Fibroblast of the aortic adventitia (primary cell): ENCODE results near the gene CDH23. TPM values are rescaled to one million over a fixed set of nuclear protein-coding genes. Genes with fewer than 3 reads are reported as not detected.

ENCODE experiments used
- DNase-seq: peaks from one replicate; pipeline ENCODE4 v3.0.0-alpha.2; 2010; ENCODE audit warnings: low read depth
- H3K4me3 ChIP-seq: 2 replicates; pipeline ENCODE4 v1.5.1; 2011; ENCODE audit warnings: low read depth, mild to moderate bottlenecking, control low read depth, low read length, moderate library complexity
- CTCF ChIP-seq: IDR thresholded peaks from 2 replicates; pipeline ENCODE4 v1.5.1; 2011; ENCODE audit warnings: mild to moderate bottlenecking, low read length, control low read depth, inconsistent platforms; ENCODE audit not compliant: insufficient read depth
- total RNA-seq: library from RNA; depleted of rRNA; stranded (reverse); fragments of >200 nt; gene quantifications from 2 replicates; pipeline ENCODE4 v1.2.3, GENCODE V29; 2012; ENCODE audit warnings: low replicate concordance

CDH23 gene
- total RNA-seq, 1 donor, result 0.27 TPM

- DNase-seq, result no peak
- H3K4me3 ChIP-seq, result no peak overlapping the region
- no peak for TF ChIP-seq CTCF
These were observed 301.4 kb downstream of the CDH23 start for GRCh38 chr10:71697938-71698709.

- no peak for TF ChIP-seq CTCF
- H3K4me3 ChIP-seq, result no peak overlapping the region
- DNase-seq, result no peak
These were observed 302.0 kb downstream of the CDH23 start for GRCh38 chr10:71698737-71699136.

- H3K4me3 ChIP-seq, result no peak overlapping the region
- no peak for TF ChIP-seq CTCF
- DNase-seq, result no peak
These were observed 304.1 kb downstream of the CDH23 start for GRCh38 chr10:71700731-71701368.

- TF ChIP-seq CTCF, result no peak
- no peak overlapping the region for H3K4me3 ChIP-seq
- DNase-seq, result no peak
These were observed 304.9 kb downstream of the CDH23 start for GRCh38 chr10:71701496-71702132.

GRCh38 chr10:71703577-71703976 is 306.9 kb downstream of the CDH23 start:
- no peak for TF ChIP-seq CTCF
- DNase-seq, result no peak

GRCh38 chr10:71704816-71705215 is 308.1 kb downstream of the CDH23 start:
- H3K4me3 ChIP-seq, result no peak overlapping the region
- DNase-seq, result no peak
- TF ChIP-seq CTCF, result no peak

More at GRCh38 chr10:71703577-71703976, 306.9 kb downstream of the CDH23 start:
- no peak overlapping the region for H3K4me3 ChIP-seq
